ENCODE results near the gene UBE2E1.
"Not testable (repeated sequence)": the region's sequence is repeated elsewhere in the genome, so short reads cannot be mapped to it uniquely, and the experiment has no call there.

UBE2E1 gene

GRCh38 chr3:23879485-23879884, 73.7 kb downstream of the UBE2E1 start:
- DNase-seq (ENCODE audit: low spot score) = no peak

GRCh38 chr3:23880703-23881339, 75.1 kb downstream of the UBE2E1 start:
- DNase-seq (ENCODE audit: low spot score) = no peak

- DNase-seq (ENCODE audit: low spot score) = not testable (repeated sequence)
Measured at GRCh38 chr3:23881993-23882392, 76.2 kb downstream of the UBE2E1 start.

GRCh38 chr3:23882487-23882918, 76.7 kb downstream of the UBE2E1 start:
- DNase-seq (ENCODE audit: low spot score) = no peak

- no peak for DNase-seq (ENCODE audit: low spot score)
Measured at GRCh38 chr3:23884481-23884880, 78.7 kb downstream of the UBE2E1 start.

DNA sequence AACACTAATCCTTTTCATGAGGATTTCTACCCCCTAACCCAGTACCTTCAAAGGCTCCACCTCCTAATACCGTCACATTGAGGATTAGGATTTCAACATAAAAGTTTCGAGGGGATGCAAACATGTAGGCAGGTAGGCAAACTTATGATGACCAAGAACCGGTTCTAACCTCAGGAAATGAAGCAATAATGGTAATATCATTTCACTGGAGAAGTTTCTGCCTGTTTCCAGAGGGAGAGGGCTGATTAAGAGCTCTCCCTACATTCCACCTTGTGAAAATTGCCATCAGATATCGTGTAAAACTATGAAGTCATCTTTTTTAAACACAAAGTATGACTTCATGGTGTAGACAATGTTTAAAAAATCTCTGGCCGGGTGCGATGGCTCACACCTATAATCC, 79.5 kb downstream of the UBE2E1 start:
- no peak for DNase-seq (ENCODE audit: low spot score)

DNA sequence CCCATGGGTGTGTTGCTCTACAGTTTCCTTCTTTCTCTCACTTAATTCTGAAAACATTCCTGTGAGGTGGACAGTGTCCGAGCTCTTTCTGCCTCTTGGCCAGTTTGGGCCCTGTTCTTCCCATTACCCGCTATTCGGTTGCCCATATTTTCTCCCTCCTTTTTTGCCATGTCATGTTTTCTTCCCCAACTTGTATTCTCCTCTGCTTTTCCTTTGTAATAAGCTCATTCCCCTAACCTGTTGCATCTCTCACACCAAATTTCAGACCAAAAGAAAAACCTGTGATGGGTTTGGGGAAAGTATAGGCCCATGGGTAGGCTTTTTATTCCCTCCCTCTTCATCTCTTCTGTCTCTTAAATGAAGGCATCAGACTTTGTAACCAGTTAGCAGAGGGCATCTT, 80.6 kb downstream of the UBE2E1 start:
- no peak for DNase-seq (ENCODE audit: low spot score)

DNA sequence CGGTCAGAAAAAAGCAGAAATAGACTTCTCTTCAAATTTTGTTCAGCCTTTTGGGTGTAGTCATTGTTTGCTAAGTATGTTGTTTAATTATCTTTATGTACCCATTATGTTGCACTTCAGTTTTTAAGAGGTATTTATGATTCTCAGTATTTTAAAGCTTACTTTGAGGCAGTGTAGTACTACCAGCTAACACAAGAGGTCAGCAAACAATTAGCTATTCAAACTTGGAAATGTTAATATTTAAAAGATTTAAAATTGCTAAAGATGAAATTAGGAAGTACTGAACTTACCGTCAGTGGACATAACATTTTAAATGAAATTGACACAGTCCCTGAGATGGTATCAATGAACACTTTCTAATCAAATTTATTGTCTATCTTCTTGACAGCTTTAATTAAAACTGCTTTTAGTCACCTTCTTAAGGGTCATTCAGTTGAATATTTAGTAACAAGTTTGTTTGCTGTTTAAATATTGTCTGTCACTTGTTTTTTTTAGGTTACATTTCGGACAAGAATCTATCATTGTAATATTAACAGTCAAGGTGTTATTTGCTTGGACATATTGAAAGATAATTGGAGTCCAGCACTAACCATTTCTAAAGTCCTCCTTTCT, 83.0 kb downstream of the UBE2E1 start:
- DNase-seq (ENCODE audit: low spot score) = peak; percentile 26

- no peak for DNase-seq (ENCODE audit: low spot score)
Measured at GRCh38 chr3:23889386-23889785, 83.6 kb downstream of the UBE2E1 start.

- DNase-seq (ENCODE audit: low spot score) = no peak
Measured at GRCh38 chr3:23889950-23890349, 84.2 kb downstream of the UBE2E1 start.

GRCh38 chr3:23894254-23895061, 88.7 kb downstream of the UBE2E1 start:
- DNase-seq (ENCODE audit: low spot score) = no peak

- DNase-seq (ENCODE audit: low spot score) = no peak
Measured at GRCh38 chr3:23895181-23895580, 89.4 kb downstream of the UBE2E1 start.

DNA sequence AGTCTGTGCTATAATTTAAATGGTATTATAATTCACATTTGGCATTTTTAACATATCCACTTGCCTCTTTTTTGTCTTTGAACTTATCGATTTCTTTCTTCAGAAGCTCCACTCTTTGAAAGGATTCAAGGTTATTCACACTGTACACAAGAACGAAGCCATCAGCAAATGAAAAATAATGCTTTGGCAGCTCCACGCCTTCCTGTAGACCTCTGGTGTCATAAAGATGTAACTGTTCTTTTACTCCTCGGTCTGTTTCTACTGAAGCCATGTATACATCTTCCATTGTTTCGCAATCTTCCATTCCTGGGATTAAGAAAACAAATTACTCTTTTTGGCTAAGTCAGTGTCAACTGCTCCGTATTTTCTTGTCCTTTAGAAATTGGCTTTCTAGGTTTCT, 95.0 kb downstream of the UBE2E1 start:
- no peak for DNase-seq (ENCODE audit: low spot score)

- DNase-seq (ENCODE audit: low spot score) = no peak
Measured at GRCh38 chr3:23904545-23904944, 98.8 kb downstream of the UBE2E1 start.

GRCh38 chr3:23909341-23909740, 103.6 kb downstream of the UBE2E1 start:
- DNase-seq (ENCODE audit: low spot score) = no peak

- DNase-seq (ENCODE audit: low spot score) = no peak
Measured at GRCh38 chr3:23911397-23911796, 105.6 kb downstream of the UBE2E1 start.

GRCh38 chr3:23912335-23912734, 106.6 kb downstream of the UBE2E1 start:
- DNase-seq (ENCODE audit: low spot score) = not testable (repeated sequence)

- no peak for DNase-seq (ENCODE audit: low spot score)
Measured at GRCh38 chr3:23913182-23913581, 107.4 kb downstream of the UBE2E1 start.

DNA sequence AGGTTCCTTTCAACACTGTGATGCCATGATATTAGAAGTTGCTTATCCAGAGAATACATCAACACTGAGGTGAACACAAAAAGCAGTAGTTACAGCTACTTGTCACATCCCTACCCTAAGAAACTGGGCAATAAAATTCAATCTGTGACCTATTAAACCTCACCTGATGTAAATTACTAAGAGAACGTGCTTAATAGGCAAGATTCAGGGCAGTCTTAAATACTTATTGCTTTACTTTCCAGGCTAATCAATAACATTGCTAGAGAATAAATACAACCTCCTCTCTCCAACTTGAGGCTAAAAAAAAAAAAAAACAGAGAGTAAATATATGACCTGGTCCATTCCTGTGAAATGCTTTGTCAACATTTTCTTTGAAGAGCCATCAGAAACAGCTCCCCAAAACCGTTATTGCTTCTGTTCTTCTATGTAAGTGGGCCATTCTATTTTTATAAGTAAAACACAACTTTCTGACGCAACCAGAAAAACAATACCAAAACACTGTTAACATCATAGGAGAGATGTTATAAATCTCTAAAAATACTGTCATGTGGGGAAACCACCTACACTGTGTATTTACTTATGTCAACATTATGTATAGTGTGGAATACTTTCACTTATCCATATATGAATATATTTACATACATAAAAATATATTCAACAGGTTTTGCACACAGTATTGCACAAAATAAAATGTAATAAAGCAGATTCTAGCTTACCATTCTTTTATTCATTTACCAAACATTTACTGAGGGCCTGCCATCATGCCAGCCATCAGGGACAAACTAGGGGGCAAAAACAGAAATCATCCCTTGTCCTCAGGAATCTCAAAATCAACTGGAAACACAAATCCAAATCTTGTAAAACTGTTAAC, 108.4 kb downstream of the UBE2E1 start:
- DNase-seq (ENCODE audit: low spot score) = no peak

GRCh38 chr3:23915537-23916108, 109.9 kb downstream of the UBE2E1 start:
- peak; percentile 57 for DNase-seq (ENCODE audit: low spot score)

- DNase-seq (ENCODE audit: low spot score) = no peak
Measured at GRCh38 chr3:23916152-23916885, 110.6 kb downstream of the UBE2E1 start.

All from SK-N-DZ (cell line).